Subcutaneous abdominal adipose tissue (tissue), 5 donors: ENCODE results near the gene UBE2D4.

Experiments
- H3K27ac ChIP-seq: one replicate; pipeline ENCODE4 v1.7.0; 2013; ENCODE audit warnings: low read depth, mild to moderate bottlenecking, inconsistent platforms, low read length, moderate library complexity
- H3K27me3 ChIP-seq, 5 donors: one replicate each; pipeline ENCODE4 v1.7.0; 2013; ENCODE audit warnings: low read length in 5 of 5, inconsistent platforms in 1 of 5; ENCODE audit not compliant: control insufficient read depth in 5 of 5, insufficient read depth in 4 of 5
- H3K36me3 ChIP-seq, 5 donors: one replicate each; pipeline ENCODE4 v1.7.0; 2013; ENCODE audit warnings: low read length in 5 of 5; ENCODE audit not compliant: control insufficient read depth in 5 of 5, insufficient read depth in 5 of 5
- H3K4me1 ChIP-seq, 5 donors: one replicate each; pipeline ENCODE4 v1.7.0; 2013; ENCODE audit warnings: low read length in 5 of 5, mild to moderate bottlenecking in 3 of 5, moderate library complexity in 1 of 5; ENCODE audit not compliant: control insufficient read depth in 5 of 5, insufficient read depth in 5 of 5
- H3K4me3 ChIP-seq, 5 donors: one replicate each; pipeline ENCODE4 v1.7.0; 2013; ENCODE audit warnings: low read length in 5 of 5, low read depth in 1 of 5
- H3K9ac ChIP-seq, 5 donors: one replicate each; pipeline ENCODE4 v1.7.0; 2013; ENCODE audit warnings: low read length in 5 of 5, mild to moderate bottlenecking in 4 of 5, moderate library complexity in 3 of 5
- H3K9me3 ChIP-seq, 5 donors: one replicate each; pipeline ENCODE4 v1.7.0; 2013; ENCODE audit warnings: low read length in 5 of 5; ENCODE audit not compliant: control insufficient read depth in 5 of 5
- donor health status: healthy.
- donor health status: healthy.
- donor health status: healthy.
- donor health status: healthy.
- donor health status: healthy.

The UBE2D4 gene

DNA sequence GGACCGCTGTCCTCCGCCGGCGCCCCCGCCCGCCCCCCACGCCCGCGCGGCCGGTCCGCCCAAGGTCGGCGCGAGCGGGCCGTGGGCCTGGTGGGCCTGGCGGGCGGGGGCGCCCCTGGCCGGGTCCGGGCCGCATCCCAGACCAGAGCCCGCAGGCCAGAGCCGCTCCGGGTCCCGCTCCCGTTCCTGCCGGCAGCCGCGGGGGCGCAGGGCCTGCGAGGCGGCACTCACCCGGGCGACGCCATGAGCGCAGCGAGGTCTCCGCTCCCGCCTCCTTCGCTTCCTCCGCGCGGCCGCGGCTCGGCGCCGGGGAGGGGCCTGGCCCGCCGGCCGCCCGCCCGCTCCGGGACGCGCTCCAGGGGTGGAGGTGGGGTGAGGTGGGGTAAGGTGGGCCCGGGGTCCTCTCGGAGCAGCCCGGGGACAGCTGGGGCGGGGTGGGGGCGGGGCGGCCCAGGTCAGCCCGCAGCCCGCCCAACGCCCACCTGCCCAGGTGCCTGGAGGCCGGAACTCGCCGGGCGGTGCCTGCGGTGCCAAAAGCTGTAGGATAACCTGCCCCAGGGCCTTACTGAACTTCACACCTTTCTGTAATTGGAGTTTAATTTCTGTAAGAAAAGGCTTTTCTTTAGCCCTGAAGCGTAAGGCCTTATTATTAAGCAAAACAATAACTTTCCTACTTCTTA is 19.8 kb upstream of the UBE2D4 start, which contains the start of gene URGCP:
Gene URGCP (minus strand): TSS at position 266 of the 680 bp plus-strand sequence. CDS start 21 bp downstream, at position 245.
- Histone ChIP-seq H3K36me3 (no peaks in the 10 kb centered on the region), H3K4me3 (peak within 1 kb of the TSS; percentile 76 to 84 (median 83)), H3K27ac (peak within 1 kb of the TSS; percentile 91), H3K9ac (peak within 1 kb of the TSS; percentile 89 to 96 (median 93)), H3K27me3 (no peaks in the 10 kb centered on the region), H3K9me3 (no peaks in the 10 kb centered on the region), H3K4me1 (peaks cover 4 to 30% (median 28%) of the 10 kb centered on the region in 5 donors)

- Histone ChIP-seq H3K4me3 (no peak overlapping the region), H3K9ac (no peak overlapping the region), H3K27me3 (no peaks in the 10 kb centered on the region), H3K4me1 (no peaks in the 10 kb centered on the region), H3K9me3 (no peaks in the 10 kb centered on the region), H3K27ac (no peak overlapping the region), H3K36me3 (peaks cover 0 to 11% (median 0%) of the 10 kb centered on the region in 5 donors)
These were observed 11.4 kb upstream of the UBE2D4 start for GRCh38 chr7:43914795-43915194.

DNA sequence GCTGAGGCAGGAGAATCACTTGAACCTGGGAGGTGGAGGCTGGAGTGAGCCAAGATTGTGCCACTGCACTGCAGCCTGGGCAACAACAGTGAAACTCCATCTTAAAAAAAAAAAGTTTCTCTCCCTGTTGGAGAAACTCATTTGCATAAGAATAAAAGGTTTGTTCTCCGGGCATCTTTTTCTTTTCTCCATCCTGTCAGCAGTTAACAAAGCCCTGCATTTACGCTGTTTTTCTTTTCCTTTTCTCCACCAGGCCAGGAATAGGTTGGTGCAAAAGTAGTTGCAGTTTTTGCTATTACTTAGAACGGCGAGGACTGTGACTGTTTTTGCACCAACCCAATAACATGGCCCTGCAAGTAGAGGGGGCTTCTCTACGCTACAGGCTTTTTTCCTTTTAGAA is 10.3 kb upstream of the UBE2D4 start:
- Histone ChIP-seq H3K4me1 (no peaks in the 10 kb centered on the region), H3K36me3 (peaks cover 0 to 13% (median 0%) of the 10 kb centered on the region in 5 donors), H3K27me3 (no peaks in the 10 kb centered on the region), H3K4me3 (no peak overlapping the region), H3K9ac (no peak overlapping the region), H3K27ac (no peak overlapping the region), H3K9me3 (no peaks in the 10 kb centered on the region)

GRCh38 chr7:43921423-43921822 is 4.8 kb upstream of the UBE2D4 start:
- H3K4me3 ChIP-seq = no peak overlapping the region

DNA sequence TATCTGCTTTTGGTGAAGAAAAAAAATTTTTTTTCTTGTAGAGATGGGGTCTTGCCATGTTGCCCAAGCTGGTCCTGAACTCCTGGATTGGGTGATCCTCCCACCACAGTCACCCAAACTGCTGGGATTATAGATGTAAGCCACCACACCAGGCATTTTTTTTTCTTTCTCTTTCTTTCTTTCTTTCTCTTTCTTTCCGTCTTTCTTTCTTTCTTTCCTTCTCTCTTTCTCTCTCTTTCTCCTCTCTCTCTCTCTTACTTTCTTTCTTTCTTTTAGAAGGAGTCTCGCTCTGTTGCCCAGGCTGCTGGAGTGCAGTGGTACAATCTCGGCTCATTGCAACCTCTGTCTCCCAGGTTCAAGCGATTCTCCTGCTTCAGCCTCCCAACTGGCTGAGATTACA is 3.5 kb upstream of the UBE2D4 start:
- Histone ChIP-seq H3K9ac (no peak overlapping the region), H3K4me1 (peaks cover 3 to 19% (median 14%) of the 10 kb centered on the region in 5 donors), H3K4me3 (no peak overlapping the region), H3K36me3 (peaks cover 0 to 13% (median 0%) of the 10 kb centered on the region in 5 donors), H3K27me3 (no peaks in the 10 kb centered on the region), H3K27ac (no peak overlapping the region), H3K9me3 (no peaks in the 10 kb centered on the region)

More at GRCh38 chr7:43921423-43921822, 4.8 kb upstream of the UBE2D4 start:
- no peaks in the 10 kb centered on the region for H3K27me3 ChIP-seq
- H3K36me3 ChIP-seq = peaks cover 0 to 13% (median 0%) of the 10 kb centered on the region in 5 donors
- no peaks in the 10 kb centered on the region for H3K9me3 ChIP-seq
- peaks cover 3 to 12% (median 9%) of the 10 kb centered on the region in 5 donors for H3K4me1 ChIP-seq
- no peak overlapping the region for H3K27ac ChIP-seq
- no peak overlapping the region for H3K9ac ChIP-seq

GRCh38 chr7:43926798-43927123 is 525 bp downstream of the UBE2D4 start:
- Histone ChIP-seq H3K36me3 (no peaks in the 10 kb centered on the region), H3K27me3 (no peaks in the 10 kb centered on the region), H3K4me3 (peak overlapping the region; percentile 81 to 95 (median 86)), H3K9me3 (no peaks in the 10 kb centered on the region), H3K9ac (peak overlapping the region in 4 of 5 donors; percentile 75 to 87 (median 84)), H3K4me1 (peaks cover 3 to 19% (median 14%) of the 10 kb centered on the region in 5 donors), H3K27ac (peak overlapping the region; percentile 86)

DNA sequence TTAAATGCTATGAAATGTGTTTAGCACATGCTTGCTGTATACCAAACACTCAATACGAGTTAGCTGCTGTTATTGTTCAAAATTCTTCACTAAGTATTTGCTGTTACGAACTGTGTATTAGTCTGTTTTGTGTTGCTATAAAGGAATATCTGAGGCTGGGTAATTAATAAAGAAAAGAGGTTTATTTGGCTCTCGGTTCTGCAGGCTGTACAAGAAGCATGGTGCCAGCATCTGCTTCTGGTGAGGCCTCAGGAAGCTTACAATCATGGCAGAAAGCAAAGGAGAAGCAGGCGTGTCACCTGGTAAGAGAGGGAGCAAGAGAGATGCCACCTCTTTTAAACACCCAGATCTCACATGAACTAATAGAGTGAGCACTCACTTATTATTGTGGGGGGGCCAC is 1.6 kb downstream of the UBE2D4 start:
- H3K27ac ChIP-seq = no peak overlapping the region
- H3K4me3 ChIP-seq = no peak overlapping the region

DNA sequence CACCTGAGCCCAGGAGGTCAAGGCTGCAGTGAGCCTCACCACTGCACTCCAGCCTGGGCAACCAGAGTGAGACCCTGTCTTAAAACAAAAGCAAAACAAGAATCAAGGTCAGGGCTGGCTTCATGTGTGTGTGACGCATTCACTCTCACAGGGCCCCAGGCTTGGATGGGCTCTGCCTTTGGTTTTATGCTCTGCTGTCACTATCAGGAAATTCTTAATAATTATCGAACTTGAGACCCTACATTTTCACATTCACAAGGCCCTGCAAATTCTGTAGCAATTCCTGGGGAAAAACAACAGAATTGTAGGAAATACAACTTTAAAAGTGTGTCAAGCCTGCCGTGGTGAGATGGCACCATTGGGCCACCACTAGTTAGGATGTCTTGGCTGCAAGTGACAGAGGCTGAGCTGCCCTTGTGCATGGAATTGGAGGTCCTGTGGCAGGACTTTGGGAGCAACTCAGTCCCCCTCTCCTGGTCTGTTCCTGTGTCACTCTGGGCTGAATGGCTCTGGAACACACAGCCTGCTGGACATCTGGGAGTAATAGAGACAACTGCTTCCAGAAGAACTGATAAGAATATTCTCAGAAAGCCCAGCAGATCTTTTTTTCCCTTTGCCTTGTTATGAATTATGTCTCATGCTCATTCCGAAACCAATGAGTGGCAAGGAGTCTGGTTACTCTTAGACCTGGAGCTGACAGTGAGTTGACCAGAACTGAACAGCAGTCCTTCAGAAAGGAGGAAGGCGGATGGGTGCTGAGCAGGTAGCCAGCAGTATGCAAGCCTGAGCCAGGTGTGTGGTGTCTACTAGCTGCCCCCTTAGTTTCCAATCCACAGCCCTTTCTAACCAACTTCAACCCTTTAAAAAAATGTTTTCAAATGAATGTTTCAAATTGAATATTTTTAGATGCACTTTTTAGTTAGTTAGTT is 3.6 kb downstream of the UBE2D4 start:
- H3K9ac ChIP-seq = no peak overlapping the region
- H3K4me1 ChIP-seq = peaks cover 3 to 19% (median 14%) of the 10 kb centered on the region in 5 donors
- no peaks in the 10 kb centered on the region for H3K9me3 ChIP-seq
- H3K36me3 ChIP-seq = no peaks in the 10 kb centered on the region
- H3K27ac ChIP-seq = no peak overlapping the region
- H3K27me3 ChIP-seq = no peaks in the 10 kb centered on the region
- no peak overlapping the region for H3K4me3 ChIP-seq

More for the DNA sequence above, 1.6 kb downstream of the UBE2D4 start:
- H3K4me1 ChIP-seq = peaks cover 3 to 19% (median 14%) of the 10 kb centered on the region in 5 donors
- no peaks in the 10 kb centered on the region for H3K9me3 ChIP-seq
- H3K27me3 ChIP-seq = no peaks in the 10 kb centered on the region
- H3K9ac ChIP-seq = no peak overlapping the region
- no peaks in the 10 kb centered on the region for H3K36me3 ChIP-seq

DNA sequence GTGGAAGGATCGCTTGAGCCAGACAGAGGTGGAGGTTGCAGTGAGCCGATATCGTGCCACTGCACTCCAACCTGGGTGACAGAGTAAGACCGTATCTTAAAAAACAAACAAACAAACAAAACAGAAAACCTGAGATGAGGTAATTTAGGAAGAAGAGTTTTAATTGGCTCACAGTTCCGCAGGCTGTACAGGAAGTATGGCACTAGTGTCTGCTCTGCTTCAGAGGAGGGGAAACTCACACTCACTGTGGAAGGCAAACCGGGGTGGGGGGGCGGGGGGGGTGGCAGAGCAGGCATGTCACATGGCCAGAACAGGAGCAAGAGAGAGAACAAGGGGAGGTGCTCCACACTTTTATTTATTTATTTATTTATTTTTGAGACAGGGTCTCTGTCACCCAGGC is 5.1 kb downstream of the UBE2D4 start:
- Histone ChIP-seq H3K27me3 (no peaks in the 10 kb centered on the region), H3K9me3 (no peaks in the 10 kb centered on the region), H3K36me3 (no peaks in the 10 kb centered on the region), H3K4me3 (no peak overlapping the region), H3K27ac (no peak overlapping the region), H3K4me1 (peaks cover 0 to 8% (median 7%) of the 10 kb centered on the region in 5 donors), H3K9ac (no peak overlapping the region)
